GM21367 (cell line): ENCODE data around the gene HOXD1.

Experiments
- ATAC-seq: cut with Tn5 transposase; IDR thresholded peaks from one replicate; pipeline ENCODE4 v1.9.1; 2021; ENCODE audit not compliant: unreplicated experiment

The HOXD1 gene

GRCh38 chr2:176152350-176153181 is 35.9 kb upstream of the HOXD1 start:
- ATAC-seq, result no peak

- ATAC-seq, result no peak
Observed at GRCh38 chr2:176154576-176155252, 33.8 kb upstream of the HOXD1 start.

- ATAC-seq, result no peak
Observed at GRCh38 chr2:176155356-176156044, 33.0 kb upstream of the HOXD1 start.

GRCh38 chr2:176156301-176156806 is 32.1 kb upstream of the HOXD1 start:
- ATAC-seq, result no peak

GRCh38 chr2:176156807-176157498 is 31.5 kb upstream of the HOXD1 start, which contains the start of gene HOXD3:
Gene HOXD3, plus strand, starts transcription at chr2:176157307. Its CDS starts 11,808 bp downstream, at chr2:176169115.
- no peak for ATAC-seq

- no peak for ATAC-seq
Observed at GRCh38 chr2:176157499-176158185, 30.8 kb upstream of the HOXD1 start.

GRCh38 chr2:176158186-176158591 is 30.3 kb upstream of the HOXD1 start:
- ATAC-seq, result no peak

- no peak for ATAC-seq
Observed at GRCh38 chr2:176158855-176159662, 29.4 kb upstream of the HOXD1 start.

GRCh38 chr2:176159663-176160250 is 28.7 kb upstream of the HOXD1 start:
- ATAC-seq, result no peak

GRCh38 chr2:176160251-176160985 is 28.1 kb upstream of the HOXD1 start:
- no peak for ATAC-seq

GRCh38 chr2:176160986-176161824 is 27.3 kb upstream of the HOXD1 start:
- ATAC-seq, result no peak

- no peak for ATAC-seq
Observed at GRCh38 chr2:176161825-176162626, 26.4 kb upstream of the HOXD1 start.

- ATAC-seq, result no peak
Observed at GRCh38 chr2:176162911-176163671, 25.4 kb upstream of the HOXD1 start.

GRCh38 chr2:176163672-176164056 is 24.8 kb upstream of the HOXD1 start:
- ATAC-seq, result no peak

- ATAC-seq, result no peak
Observed at GRCh38 chr2:176164201-176164600, 24.3 kb upstream of the HOXD1 start.
